GF-D8 (cell line): ENCODE results near the gene HAAO.
A peak's percentile ranks its signal among the peaks of the same experiment; 100 is the strongest.
"Not testable (repeated sequence)": the region's sequence is repeated elsewhere in the genome, so short reads cannot be mapped to it uniquely, and the experiment has no call there.

Experiments used
- DNase-seq: peaks from one replicate; lab custom pipeline; 2025; lab: John Stamatoyannopoulos, UW

The HAAO gene

DNA sequence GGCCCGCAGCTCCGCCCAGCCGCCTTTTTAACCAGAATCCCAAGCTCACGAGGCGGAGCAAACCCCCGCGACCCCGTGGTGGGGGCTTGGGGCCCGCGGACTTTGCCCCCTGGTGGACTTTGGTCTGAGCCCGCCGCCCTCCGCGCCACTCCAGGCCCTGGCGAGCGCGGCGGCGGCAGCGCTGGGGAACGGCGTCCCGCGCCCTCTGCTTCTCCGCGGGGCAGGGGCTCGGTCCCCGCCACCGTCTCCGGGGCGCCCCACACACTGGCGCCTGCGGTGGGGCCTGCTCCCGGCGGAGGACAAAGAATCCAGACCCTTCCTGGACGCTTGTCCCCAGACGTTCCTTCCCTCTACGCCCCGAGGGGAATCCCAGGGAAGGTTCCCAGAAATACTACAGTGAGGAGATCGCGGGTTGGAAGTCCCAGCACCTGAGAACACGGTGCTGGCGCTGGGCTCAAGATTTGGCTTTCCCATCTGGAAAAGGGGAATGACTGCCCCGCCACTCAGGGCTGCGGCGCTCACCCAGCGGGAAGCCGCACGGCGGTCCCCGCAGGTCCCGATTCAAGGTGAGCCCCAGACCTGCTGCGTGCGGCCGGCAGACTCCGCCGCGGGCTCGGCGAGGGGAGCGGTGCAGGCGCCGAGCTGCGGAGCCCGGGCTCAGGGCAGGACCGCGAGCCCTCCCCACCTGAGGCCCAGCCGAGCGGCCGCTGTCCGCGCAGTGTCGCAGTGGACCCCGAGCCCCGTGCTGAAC lies at the start of gene HAAO:
TSS of gene HAAO (minus strand) at position 1 of the 751 bp plus-strand sequence. CDS start 47 bp downstream, outside the sequence.
- DNase-seq, result no peak

DNA sequence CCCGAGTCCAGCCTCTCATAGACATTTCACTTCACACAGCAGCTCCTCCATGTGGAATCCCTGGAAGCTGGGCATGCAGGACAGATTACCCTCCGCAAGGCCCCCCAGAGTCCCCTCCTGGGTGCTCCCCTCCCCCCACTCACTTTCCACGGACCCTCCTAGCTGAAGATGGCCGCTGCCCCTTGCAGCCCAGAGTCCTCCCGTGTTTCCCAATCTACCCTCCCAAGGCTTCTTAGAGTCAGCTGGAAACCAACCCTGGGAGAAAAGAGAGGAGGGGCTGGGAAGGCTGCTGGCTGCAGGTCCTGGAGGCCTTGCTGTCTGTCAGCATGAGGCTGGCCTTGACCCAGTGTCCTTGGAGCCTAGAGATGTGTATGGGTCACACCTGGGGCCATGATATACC lies 49.0 kb upstream of the HAAO start:
- no peak for DNase-seq

DNA sequence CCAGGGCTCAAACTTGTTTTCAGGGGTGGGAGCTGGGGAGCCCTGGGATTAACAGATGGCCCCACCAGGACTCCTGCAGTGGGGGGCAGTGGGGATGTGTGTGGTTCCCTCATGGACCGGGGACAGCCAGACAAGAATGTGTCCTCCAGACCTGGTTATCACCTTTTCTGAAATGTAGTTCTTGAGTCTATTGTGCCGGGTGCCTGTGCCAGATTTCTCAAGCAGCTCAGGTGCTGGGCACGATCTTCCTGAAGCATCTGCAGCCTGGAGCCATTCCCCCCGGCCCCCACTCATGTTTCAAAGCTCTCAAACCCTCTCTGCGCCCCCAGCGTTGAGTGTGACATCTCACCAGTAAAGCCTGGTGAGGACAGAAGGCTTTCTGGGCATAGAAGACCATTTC lies 48.4 kb upstream of the HAAO start:
- no peak for DNase-seq

DNA sequence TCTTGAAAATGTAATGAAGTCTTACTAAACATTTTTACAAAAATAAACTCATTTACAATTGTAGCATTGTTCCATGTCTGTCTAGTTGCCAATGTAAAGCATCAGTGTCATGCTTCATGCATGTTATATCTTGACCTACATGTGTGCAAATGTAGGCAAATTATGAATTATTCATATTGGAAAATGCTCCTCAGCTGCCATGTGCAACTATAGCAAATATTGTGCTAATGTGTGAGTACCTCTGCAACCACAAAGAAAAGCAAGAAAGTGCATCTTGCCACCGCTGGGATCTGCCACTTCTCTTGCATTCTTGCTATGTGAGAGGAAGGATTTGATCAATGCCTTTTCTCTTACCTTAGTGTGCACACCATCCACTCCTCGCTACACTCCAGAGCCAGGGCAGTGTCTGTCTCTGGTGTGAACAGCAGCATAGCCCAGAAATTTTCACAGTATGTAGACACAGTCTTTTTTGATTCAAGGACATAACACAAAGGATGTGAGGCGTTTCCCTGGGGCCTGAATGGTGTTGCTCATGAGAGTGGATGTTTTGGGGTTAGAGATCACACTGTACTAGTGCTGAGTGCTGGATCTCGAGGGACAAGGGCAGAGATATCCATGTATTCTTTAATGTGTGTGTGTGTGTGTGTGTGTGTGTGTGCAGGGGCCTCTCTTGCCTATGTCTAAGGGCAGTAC lies 47.6 kb upstream of the HAAO start:
- DNase-seq, result no peak

DNA sequence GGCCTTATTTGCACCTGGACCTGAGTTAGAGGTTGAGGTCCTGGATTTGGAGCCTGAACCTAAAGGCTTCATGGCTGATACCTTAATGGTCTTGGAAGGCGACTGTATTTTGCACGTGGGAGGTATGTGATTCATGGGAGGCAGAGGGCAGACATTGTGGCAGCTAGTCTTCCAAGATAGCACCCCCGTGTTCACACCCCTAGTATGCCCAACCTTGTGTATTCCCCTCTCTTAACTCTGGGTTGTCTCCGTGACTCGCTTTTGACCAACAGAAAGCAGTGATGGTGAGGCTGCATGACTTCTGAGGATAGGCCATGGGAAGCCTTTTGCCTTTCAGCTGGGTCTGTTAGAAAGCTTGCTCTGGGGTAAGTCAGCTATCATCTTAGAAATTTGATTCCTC lies 45.8 kb upstream of the HAAO start:
- DNase-seq, result no peak

DNA sequence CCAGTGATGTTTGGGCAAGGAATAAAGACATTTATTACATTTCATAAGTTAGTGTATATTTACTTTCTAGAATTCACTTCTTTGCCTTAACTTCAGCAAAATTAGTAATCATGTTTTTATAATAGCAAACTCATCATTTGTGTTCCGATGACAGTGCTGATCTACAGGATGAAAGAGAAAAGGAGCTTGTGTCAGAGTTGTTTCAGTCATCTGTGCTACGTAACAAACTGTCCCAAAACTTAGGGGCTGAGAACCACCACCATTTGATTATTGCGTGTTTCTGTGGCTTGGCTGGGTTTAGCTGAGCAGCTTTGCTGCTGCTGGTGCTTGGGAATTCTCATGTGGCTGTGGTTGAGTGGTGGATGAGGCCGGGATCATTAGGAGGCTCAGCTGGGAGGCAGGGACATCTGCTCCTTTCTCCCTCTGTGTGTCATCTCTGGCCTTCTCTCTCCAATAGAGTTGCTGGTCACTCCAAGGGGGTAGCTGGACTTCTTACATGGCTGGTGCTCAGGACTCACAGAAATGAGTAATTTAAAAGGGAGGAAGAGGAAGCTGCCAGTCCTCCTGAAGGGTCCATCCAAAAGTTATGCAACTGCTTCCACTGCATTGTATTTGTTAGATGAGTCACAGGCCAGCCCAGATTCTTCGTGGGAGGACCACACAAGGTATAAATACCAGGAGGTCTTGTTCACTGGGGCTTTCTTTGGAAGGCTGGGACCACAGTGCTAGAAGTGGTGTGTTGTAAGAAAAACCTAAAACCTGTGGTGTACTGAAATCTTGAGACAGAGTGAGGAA lies 43.4 kb upstream of the HAAO start:
- DNase-seq, result peak; percentile 18

DNA sequence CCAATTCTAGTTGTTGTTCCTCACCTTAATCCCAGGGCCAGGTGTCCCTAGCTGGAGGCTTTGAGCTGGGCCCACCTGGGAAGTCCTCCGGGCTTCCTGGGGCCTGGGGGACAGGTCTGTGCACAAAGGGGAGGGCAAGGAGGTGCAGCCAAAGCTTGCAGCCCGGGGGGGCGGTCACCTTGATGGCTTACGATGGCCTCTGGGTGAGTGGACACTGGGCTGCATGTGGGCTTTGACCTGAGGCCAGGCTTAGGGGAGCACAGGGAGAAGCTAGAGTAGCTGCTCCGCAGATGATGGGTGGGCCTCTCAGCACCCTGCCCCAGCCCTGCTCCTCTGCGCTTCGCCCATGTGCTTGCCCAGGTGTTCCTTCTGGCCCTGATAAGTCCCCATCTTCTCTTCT lies 41.8 kb upstream of the HAAO start:
- DNase-seq, result no peak

DNA sequence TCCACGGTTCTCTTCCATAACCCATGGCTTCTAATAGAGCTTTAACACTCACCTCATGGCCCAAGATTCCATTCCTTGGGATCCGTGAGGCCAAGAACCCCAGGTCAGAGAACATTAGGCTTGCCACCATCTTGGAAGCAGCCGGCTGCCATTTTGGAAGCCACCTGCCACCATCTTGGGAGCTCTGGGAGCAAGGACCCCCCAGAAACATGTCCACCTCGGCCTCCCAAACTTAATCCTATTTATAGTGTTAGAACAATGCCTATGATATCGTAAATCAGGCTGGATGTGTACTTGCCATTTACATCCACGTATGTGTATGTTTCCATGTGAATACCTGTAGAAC lies 39.9 kb upstream of the HAAO start:
- no peak for DNase-seq

DNA sequence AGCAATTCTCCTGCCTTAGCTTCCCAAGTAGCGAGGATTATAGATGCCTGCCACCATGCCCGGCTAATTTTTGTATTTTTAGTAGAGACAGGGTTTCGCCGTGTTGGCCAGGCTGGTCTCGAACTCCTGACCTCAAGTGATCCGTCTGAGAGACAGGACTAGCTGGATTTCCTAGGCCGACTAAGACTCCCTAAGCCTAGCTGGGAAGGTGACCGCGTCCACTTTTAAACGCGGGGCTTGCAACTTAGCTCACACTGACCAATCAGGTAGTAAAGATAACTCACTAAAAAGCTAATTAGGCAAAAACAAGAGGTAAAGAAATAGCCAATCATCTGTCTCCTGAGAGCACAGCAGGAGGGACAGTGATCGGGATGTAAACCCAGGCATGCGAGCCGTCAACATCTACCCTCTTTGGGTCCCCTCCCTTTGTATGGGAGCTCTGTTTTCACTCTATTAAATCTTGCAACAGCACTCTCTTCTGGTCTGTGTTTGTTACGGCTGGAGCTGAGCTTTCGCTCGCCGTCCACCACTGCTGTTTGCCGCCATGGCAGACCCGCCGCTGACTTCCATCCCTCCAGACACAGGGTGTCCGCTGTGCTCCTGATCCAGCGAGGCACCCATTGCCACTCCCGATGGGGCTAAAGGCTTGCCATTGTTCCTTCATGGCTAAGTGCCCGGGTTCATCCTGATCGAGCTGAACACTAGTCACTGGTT lies 39.3 kb upstream of the HAAO start:
- not testable (repeated sequence) for DNase-seq

DNA sequence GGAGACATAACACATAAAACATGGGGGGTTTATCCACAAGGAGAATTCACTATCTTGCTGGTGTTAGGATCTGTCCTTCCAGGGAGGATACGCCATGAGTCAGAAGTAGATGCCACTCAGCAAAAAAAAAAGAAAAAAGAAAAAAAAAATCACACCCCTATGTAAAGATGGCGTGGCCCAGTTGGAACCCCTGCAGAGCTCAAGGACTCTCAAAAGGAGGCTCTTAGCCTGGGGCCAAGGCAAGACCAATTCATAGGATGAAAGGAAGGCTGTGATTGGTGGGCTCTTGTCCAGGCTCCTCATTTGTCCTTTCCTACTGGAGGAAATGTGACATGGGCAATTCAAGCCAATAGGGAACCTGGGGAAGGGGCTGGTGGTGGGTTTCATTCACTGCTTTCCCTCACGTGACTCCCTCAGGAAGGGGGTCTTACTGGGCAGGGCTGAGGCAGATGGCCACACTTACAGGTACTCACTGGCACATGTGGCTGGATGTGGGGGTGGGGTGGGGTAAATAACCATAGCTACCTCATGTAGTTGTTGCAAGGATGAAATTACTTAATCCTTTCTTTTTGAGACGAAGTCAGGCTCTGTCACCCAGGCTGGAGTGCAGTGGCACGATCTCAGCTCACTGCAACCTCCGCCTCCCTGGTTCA lies 38.7 kb upstream of the HAAO start:
- DNase-seq, result no peak

DNA sequence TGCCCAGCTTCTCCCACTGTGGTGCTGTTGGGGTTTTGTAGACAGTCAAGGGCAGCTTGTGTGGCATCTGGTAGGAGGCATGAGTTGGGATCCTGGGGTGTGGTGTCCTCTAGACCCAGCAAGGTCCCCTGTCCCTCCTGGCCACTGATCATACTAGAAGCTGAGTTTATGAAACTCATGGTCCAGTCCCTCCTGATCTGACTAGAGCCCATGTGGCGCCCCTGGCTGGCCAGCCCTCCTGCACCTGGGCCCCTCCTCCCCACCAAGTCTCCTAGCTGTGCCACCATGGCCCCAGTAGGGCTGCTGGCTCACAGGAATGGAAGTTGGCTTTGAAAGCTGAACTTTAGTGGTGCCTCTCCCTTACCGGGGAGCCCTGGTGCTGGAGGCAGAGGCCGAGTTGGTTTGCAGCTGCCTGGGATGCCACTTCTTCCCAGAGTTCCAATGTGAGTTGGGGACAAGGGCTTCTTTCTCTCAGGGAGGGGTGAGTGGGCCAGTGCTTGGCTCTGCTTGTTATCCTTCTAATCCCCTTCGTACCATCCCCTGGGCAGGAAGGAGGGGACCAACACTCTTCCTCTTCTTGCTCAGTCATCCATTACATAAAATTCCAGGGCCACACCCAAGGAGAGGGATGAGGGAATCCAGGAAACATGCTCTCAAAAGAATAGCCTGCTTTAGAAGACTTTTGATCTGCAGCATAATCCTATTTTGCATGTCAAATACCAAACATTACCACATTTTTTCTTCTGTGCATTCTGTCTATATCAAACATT lies 37.5 kb upstream of the HAAO start:
- no peak for DNase-seq

DNA sequence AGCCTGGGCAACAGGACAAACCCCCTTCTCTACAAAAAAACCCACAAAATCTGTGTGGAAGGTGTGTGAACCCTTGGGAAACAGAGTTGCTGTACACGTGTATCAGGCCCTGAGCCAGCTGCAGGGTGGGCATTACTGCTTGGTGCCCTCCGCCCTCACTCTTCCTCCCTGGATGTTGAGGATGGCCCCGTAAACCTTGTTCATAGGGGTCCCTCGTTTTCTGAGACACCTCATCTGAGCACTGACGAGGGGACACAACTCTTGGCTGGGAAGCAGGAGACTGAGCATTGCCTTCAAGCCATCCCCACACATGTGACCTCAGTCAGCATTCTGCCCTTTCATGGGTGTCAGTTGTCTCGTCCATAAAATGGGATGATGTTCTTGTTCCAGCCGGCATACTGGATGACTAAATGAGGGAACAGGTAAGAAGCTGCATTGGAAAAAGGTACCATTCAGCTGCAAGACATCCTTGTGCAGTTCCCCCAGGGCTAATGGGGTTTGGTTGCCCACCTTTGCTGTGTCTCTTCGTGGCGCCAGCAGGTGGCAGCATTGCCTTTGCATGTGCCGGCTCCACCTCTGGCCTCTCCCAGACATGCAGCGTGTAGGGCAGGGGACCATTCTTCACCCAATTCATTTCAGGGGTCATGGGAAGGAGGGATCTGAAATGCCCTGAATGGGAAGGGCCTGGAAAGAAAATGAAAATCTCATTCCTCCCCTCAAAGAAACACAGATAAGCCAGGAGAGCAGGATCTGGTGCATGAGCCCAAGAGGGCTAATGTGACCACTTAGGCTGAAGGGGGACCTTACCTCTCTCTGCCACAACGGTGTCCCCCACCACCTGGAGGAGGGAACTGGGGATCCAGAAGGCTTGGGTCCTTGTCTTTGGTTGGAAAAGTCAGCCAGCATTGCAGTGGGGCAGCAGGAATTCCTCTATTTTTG lies 36.4 kb upstream of the HAAO start:
- DNase-seq, result peak; percentile 13

DNA sequence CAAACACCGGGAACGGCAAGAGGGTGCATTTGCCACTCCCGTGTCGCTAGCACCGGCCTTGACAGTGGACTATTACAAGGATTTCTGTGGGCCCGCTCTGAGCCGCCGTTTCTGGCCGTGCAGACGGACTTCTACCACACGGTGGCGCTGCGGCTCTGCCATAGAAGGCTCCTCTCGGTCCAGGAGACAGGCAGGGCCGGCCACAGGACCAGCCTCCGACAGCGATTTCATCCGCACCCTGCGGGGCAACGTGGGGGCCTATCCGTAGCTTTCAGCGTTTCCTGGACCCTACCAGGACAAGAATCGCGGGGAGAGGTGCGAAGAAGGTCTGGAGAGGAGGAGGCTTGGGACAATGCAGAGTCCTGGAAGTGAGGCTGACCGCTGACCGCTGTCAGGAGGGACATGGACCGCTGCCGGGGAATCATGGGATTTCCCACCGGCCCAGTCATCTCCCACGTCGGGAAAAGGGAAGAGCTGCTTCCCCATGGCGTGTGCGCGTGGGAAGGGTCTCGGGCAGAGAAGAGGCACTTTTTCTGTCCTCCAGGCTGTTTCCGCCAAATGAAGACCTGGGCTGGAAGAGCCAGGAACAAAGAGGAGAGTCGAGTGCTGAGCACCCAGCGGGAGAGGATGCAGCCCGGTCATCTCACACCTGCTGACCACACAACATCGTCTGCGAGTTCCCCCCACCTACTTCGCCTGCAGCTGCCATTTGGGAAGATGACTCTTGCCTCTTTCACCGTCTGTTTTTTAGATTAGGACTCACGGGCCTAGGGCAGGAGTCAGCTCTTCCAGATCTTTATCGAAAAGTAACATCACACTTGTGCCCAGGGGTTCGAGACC lies 35.5 kb upstream of the HAAO start:
- peak; percentile 28 for DNase-seq

DNA sequence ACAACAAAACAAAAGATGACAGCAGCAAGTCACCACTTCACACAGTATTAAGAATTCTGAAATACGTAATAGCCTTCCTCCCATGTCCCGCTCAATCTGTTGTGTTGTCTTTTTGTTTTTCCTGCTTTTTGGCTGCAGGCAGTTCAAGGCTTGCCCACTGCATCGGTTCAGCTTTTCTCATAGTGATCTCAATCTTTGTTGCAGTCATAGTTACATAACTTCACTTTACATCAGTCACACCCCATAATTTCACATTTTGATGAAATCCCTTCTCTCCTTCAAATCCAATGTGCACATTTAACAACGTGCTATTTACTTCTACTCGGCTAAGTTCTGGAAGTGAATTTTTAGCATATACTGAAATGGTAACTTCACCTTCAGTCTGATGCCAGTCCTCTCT lies 33.8 kb upstream of the HAAO start:
- no peak for DNase-seq

DNA sequence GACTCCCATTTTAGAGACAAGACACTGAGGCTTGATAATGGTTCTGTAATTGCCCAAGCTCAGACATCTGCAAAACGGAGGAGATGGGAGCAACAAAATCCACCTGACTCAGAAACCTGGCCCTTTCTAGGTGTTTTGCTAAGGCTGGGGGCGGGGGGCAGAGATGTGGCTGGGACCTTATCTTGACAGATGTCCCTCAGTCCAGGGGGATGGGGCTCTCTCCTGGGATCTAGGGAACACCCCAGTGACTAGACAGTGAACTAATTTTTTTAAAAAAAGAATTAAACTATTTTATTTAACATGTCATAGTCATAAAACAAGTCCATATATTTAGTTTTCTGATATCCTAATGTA lies 32.0 kb upstream of the HAAO start:
- DNase-seq, result no peak

DNA sequence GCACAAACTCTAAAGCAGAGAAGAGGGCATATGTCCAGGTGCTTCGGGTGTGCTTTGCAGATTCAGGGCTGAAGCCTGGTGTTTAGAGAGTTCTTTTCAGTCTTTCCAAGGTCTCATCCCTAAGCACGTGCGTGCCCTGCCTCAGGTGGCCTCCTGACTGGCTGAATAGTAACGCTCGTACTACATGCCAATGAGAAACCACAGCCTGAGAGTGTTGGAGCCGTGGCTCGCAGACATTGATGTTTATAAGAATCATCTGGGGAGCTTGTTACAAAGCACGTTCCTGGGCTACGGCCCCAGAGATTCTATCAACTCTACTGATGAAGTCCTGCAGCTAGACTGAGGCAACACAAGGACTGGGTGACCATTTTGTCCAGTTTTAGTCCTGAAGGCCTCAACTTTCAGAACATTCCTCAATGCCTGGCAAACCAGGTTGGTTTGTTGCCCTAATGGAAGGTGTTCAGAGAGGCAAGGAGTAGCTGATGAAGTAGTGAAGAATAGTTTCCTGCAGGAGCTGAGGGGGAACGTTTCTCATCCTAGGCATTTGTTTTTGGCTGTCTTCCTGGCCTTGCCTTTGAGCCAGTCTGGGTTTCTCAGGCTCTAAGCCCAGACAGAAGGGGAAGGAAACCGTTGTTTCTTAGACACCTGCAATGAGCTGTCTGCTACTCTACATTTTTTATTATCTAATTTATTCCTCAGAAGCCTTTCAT lies 31.5 kb upstream of the HAAO start:
- DNase-seq, result no peak

DNA sequence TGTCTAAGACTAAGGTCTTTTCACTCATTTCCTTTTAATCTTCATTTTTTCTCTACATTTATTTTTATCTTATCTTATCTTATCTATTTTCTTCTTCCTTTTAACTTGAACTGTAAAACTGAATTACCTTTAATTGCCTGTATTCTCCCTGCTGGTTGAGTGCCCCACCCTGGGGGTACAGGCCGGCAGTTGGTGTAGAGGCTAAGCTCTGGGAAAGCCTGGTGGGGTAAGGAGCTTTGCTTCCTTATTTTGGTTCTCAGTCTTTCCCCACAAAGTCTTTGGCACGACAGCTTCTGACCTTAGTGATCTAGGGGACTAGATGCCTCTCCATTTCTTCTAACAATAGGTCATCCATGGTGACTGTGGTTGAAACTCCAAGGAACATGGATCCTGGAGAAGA lies 26.8 kb upstream of the HAAO start:
- DNase-seq, result no peak

DNA sequence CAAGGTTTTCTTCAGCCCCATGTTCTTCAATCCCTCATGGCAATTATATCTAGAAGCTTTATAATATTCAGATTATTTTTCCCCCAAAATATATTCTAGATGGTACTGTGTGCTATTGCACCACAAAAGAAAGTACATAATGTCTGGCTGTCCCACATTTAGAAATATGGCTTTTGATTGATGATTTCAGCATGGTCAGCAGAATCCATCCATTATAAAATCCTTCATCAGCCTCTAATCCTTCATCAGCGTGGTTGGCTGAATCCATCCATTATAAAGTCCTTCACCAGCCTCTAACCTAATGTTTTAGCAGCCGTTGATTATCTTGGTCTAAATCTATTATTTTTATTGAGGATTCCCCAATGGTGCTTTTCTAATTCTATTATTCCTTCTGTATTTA lies 23.3 kb upstream of the HAAO start:
- DNase-seq, result no peak
